ENCODE results near the gene PDLIM7.

DNA sequence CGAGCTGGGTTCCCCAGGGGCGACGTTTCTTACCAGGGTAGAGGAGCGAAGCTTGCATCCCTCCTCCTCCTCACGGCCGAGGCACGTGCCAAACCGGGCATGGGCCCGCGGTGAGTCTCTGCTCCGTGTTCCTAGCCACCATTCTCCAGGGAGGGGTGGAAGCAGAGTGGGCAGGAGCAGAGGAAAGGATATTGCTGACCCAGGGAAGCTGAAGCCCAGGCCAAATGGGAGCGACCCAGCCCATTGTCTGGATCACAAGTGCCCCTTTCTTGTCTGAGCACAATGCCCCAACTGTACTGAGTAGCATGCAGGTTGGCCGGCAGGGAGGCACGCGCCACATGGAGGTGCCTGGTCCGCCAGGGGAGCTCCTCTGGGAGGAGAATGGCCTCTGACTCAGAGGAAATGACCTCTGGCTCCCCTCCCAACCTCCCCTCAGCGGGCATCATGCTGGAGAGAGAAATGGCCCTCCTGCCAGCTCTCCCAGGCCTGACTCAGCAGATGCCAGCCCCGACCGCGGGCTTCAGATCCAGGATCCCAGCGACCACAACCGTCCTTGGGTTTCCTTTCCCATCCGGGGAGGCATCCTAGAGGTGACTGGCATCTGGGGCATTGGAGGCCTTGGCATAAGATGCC, 49.7 kb downstream of the PDLIM7 start:
- TF ChIP-seq, protein P1, sequence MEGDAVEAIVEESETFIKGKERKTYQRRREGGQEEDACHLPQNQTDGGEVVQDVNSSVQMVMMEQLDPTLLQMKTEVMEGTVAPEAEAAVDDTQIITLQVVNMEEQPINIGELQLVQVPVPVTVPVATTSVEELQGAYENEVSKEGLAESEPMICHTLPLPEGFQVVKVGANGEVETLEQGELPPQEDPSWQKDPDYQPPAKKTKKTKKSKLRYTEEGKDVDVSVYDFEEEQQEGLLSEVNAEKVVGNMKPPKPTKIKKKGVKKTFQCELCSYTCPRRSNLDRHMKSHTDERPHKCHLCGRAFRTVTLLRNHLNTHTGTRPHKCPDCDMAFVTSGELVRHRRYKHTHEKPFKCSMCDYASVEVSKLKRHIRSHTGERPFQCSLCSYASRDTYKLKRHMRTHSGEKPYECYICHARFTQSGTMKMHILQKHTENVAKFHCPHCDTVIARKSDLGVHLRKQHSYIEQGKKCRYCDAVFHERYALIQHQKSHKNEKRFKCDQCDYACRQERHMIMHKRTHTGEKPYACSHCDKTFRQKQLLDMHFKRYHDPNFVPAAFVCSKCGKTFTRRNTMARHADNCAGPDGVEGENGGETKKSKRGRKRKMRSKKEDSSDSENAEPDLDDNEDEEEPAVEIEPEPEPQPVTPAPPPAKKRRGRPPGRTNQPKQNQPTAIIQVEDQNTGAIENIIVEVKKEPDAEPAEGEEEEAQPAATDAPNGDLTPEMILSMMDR (IDR thresholded peaks at IDR 0.05) = peak in 1 of 12 donors; percentile 7
- TF ChIP-seq POLR2A (IDR thresholded peaks at IDR 0.05) = no peak

Data from heart left ventricle (tissue), 13 donors.